HS-5 (cell line): ENCODE results near the gene BMPR2.
"Not testable (repeated sequence)": the region's sequence is repeated elsewhere in the genome, so short reads cannot be mapped to it uniquely, and the experiment has no call there.

Source experiments
- DNase-seq: peaks from one replicate; pipeline ENCODE4 v3.0.0-alpha.2; 2012; ENCODE audit warnings: low read depth

The BMPR2 gene

GRCh38 chr2:202535290-202535689, 159.2 kb downstream of the BMPR2 start:
- DNase-seq, result not testable (repeated sequence)

- no peak for DNase-seq
These were observed 165.0 kb downstream of the BMPR2 start for GRCh38 chr2:202541137-202541536.

GRCh38 chr2:202542142-202542541, 166.0 kb downstream of the BMPR2 start:
- DNase-seq, result no peak

GRCh38 chr2:202545523-202545922, 169.4 kb downstream of the BMPR2 start:
- no peak for DNase-seq

GRCh38 chr2:202545931-202546330, 169.8 kb downstream of the BMPR2 start:
- DNase-seq, result no peak

GRCh38 chr2:202546499-202547141, 170.5 kb downstream of the BMPR2 start:
- DNase-seq, result not testable (repeated sequence)

GRCh38 chr2:202548240-202548639, 172.1 kb downstream of the BMPR2 start:
- no peak for DNase-seq

- not testable (repeated sequence) for DNase-seq
These were observed 174.9 kb downstream of the BMPR2 start for GRCh38 chr2:202551000-202551399.

GRCh38 chr2:202555356-202555755, 179.2 kb downstream of the BMPR2 start:
- DNase-seq, result no peak

GRCh38 chr2:202560200-202560599, 184.1 kb downstream of the BMPR2 start:
- no peak for DNase-seq

- no peak for DNase-seq
These were observed 188.1 kb downstream of the BMPR2 start for GRCh38 chr2:202564226-202564625.

- no peak for DNase-seq
These were observed 190.2 kb downstream of the BMPR2 start for GRCh38 chr2:202566286-202566685.

- DNase-seq, result no peak
These were observed 198.4 kb downstream of the BMPR2 start for GRCh38 chr2:202574541-202574940.

- not testable (repeated sequence) for DNase-seq
These were observed 199.1 kb downstream of the BMPR2 start for GRCh38 chr2:202575194-202575593.

GRCh38 chr2:202577250-202578183, 201.4 kb downstream of the BMPR2 start:
- DNase-seq, result no peak

GRCh38 chr2:202582846-202583245, 206.7 kb downstream of the BMPR2 start:
- DNase-seq, result not testable (repeated sequence)

- DNase-seq, result no peak
These were observed 207.6 kb downstream of the BMPR2 start for GRCh38 chr2:202583709-202584219.

GRCh38 chr2:202588647-202589581, 212.8 kb downstream of the BMPR2 start:
- no peak for DNase-seq

GRCh38 chr2:202589582-202589949, 213.4 kb downstream of the BMPR2 start:
- no peak for DNase-seq

GRCh38 chr2:202592566-202592965, 216.4 kb downstream of the BMPR2 start:
- DNase-seq, result no peak

GRCh38 chr2:202599105-202599504, 223.0 kb downstream of the BMPR2 start:
- no peak for DNase-seq

GRCh38 chr2:202599911-202600310, 223.8 kb downstream of the BMPR2 start:
- no peak for DNase-seq
